Heart right ventricle (tissue), 16 donors: ENCODE data around the gene ZNF365. TPM values are rescaled to one million over a fixed set of nuclear protein-coding genes. Genes with fewer than 3 reads are reported as not detected.
"Not testable (repeated sequence)": the region's sequence is repeated elsewhere in the genome, so short reads cannot be mapped to it uniquely, and the experiment has no call there.

ENCODE experiments used
- ATAC-seq, 8 donors: fragments of 200-7000 bp; cut with Tn5 transposase; one replicate each; pipeline ENCODE4 v1.9.1; 2020; ENCODE audit warnings: mild to moderate bottlenecking in 8 of 8, moderate library complexity in 8 of 8, moderate number of reproducible peaks in 1 of 8
- DNase-seq, 2 donors: peaks; one replicate each; pipeline ENCODE4 v3.0.0-alpha.2; 2020
- H3K27ac ChIP-seq, 10 donors: fragments of 200-600 bp; sonication (generic) in 2 of 10; one replicate each; pipeline versions ENCODE4 v1.5.0 to v1.8.0; 2020 to 2022; ENCODE audit warnings: mild to moderate bottlenecking in 3 of 10
- H3K27me3 ChIP-seq, 7 donors: fragments of 200-600 bp; one replicate each; pipeline ENCODE4 v1.8.0; 2021 to 2022; ENCODE audit warnings: mild to moderate bottlenecking in 2 of 7
- H3K36me3 ChIP-seq, 9 donors: fragments of 200-600 bp; sonication (generic) in 1 of 9; one replicate each; pipeline versions ENCODE4 v1.5.0 to v1.8.0; 2020 to 2022; ENCODE audit warnings: mild to moderate bottlenecking in 2 of 9
- H3K4me1 ChIP-seq, 9 donors: fragments of 200-600 bp; sonication (generic) in 1 of 9; one replicate each; pipeline versions ENCODE4 v1.5.0 to v1.8.0; 2020 to 2022; ENCODE audit warnings: mild to moderate bottlenecking in 4 of 9
- H3K4me3 ChIP-seq, 10 donors: fragments of 200-600 bp; sonication (generic) in 2 of 10; one replicate each; pipeline versions ENCODE4 v1.5.0 to v1.8.0; 2020 to 2022; ENCODE audit warnings: mild to moderate bottlenecking in 7 of 10, moderate library complexity in 2 of 10
- H3K9me3 ChIP-seq, 11 donors: fragments of 200-600 bp in 10 of 11; sonication (generic) in 2 of 11; one replicate each; pipeline versions ENCODE4 v1.5.0 to v1.8.0; 2013 to 2022; ENCODE audit warnings: mild to moderate bottlenecking in 2 of 11, control low read depth in 1 of 11, moderate library complexity in 1 of 11
- WGBS, 2 donors: extraction: QIAGEN DNeasy Blood & Tissue Kit; methylation state at CpG; one replicate each; pipeline ENCODE4 v1.1.7; 2013; ENCODE audit warnings: inconsistent platforms in 1 of 2; 5-methylcytosine and 5-hydroxymethylcytosine counted together
- intact Hi-C, 10 donors: fragments of 100-400 bp; cut with DNase I; formaldehyde crosslinking; loops; one replicate each; pipeline versions ENCODE4 v1.11.1 to v1.14.2; 2022
- polyA plus RNA-seq, 2 donors: library from polyadenylated mRNA; stranded (reverse); fragments of 200-250 nt; gene quantifications; one replicate each; pipeline ENCODE4 v1.2.3, GENCODE V29; 2013
- total RNA-seq, 10 donors: library from RNA; stranded (reverse); fragmentation: NEBNext Ultra II Directional in 3 of 10; extraction: Animal tissue kit (Norgen Biotek cat#: 25700) in 3 of 10; gene quantifications; one replicate each; pipeline versions ENCODE4 v1.2.1 to v1.2.4, GENCODE V29; 2021 to 2023
- TF ChIP-seq, protein P1 (sequence below), 9 donors: fragments of 200-600 bp; sonication (generic) in 2 of 9; IDR thresholded peaks; one replicate each; pipeline versions ENCODE4 v1.5.0 to v1.8.0; 2021 to 2022; ENCODE audit warnings: antibody characterized with exemption in 9 of 9, mild to moderate bottlenecking in 5 of 9, moderate library complexity in 1 of 9
- donor health status: Arrhythmogenic right ventricular cardiomyopathy.
- donor health status: ischemic (EF 13 %, LVEDD 7.1; RV severe dilation, severe dysfunction).
- donor health status: healthy with polysubstance abuse.
- donor health status: DM: no; HTN: yes; CAD: no.
- donor health status: DM: no; HTN: no; CAD: no.
- donor health status: ischemic (EF 25% LVEDD 6.9; RV normal size, moderate dysfunction).
- donor health status: ischemic (EF 25% LVEDD 5.7; RV mildly dilated, moderate dysfunction).
- donor health status: healthy.
- donor health status: DM: yes; HTN: yes; CAD: no.
- donor health status: Ischemic cardiomyopathy.
- donor health status: ischemic (EF 35%, LVEDD 5.7; RV mildly dilated, moderate dysfunction).
- donor health status: nonischemic (EF 11% LVEDD 7.7; RV severe dilation, severe dysfunction).
- donor health status: DM: yes; HTN: yes; CAD: no.
- donor health status: PGD.
- donor health status: ischemic (EF 29% LVEDD 5.4; RV normal size, mild dysfunction).
- donor health status: nonischemic (EF 23%, LVEDD 6.1; RV moderate dilation, normal function).

Gene ZNF365
- total and polyA plus RNA-seq, 12 donors, result 0.05 to 0.60 (median 0.16) TPM

GRCh38 chr10:62374862-62375710 lies 917 bp downstream of the ZNF365 start:
- H3K4me3 ChIP-seq, result peak overlapping the region in 7 of 10 donors; percentile 38 to 63 (median 62)
- H3K27me3 ChIP-seq, result peaks cover 0 to 36% (median 8%) of the 10 kb centered on the region in 7 donors
- H3K27ac ChIP-seq, result peak overlapping the region in 4 of 10 donors; percentile 58 to 67 (median 64)
- TF ChIP-seq, protein P1, sequence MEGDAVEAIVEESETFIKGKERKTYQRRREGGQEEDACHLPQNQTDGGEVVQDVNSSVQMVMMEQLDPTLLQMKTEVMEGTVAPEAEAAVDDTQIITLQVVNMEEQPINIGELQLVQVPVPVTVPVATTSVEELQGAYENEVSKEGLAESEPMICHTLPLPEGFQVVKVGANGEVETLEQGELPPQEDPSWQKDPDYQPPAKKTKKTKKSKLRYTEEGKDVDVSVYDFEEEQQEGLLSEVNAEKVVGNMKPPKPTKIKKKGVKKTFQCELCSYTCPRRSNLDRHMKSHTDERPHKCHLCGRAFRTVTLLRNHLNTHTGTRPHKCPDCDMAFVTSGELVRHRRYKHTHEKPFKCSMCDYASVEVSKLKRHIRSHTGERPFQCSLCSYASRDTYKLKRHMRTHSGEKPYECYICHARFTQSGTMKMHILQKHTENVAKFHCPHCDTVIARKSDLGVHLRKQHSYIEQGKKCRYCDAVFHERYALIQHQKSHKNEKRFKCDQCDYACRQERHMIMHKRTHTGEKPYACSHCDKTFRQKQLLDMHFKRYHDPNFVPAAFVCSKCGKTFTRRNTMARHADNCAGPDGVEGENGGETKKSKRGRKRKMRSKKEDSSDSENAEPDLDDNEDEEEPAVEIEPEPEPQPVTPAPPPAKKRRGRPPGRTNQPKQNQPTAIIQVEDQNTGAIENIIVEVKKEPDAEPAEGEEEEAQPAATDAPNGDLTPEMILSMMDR (IDR thresholded peaks at IDR 0.05), result no peak
- 65 to 74% methylated on average over 12 of the region's 12 CpGs for WGBS, 2 donors
- ATAC-seq (peak in 1 of 8 donors; percentile 22), DNase-seq (no peak)
- no peaks in the 10 kb centered on the region for H3K36me3 ChIP-seq
- peaks cover 0 to 13% (median 5%) of the 10 kb centered on the region in 9 donors for H3K4me1 ChIP-seq
- intact Hi-C loops, result no loop called here
- H3K9me3 ChIP-seq, result no peaks in the 10 kb centered on the region

DNA sequence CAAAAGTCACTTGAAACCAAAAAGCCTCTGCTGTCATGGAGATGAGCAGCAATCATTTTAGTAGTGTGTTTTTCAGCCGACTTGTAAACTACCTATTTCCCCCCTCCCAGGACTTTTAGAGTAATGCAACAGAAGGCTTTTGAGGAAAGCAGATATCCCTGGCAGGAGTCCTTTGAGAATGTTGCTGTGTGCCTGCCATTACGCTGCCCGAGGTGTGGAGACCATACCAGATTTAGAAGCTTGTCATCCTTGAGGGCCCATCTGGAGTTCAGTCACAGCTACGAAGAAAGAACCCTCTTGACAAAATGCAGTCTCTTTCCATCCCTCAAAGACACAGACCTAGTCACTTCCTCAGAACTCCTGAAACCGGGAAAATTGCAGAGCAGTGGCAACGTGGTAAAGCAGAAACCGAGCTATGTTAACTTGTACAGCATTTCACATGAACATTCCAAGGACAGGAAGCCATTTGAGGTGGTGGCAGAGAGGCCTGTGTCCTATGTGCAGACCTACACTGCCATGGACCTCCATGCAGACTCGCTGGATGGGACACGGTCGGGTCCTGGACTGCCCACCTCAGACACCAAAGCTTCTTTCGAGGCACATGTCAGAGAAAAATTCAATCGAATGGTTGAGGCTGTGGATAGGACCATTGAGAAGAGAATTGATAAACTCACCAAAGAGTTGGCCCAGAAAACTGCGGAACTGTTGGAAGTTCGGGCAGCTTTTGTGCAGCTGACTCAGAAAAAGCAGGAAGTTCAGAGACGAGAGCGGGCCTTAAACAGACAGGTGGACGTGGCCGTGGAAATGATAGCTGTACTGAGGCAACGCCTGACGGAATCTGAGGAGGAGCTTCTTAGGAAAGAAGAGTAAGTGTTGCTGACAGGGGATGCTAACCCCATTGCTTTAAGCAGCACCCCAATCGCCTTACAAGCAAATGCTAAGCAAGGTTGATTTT lies 2.2 kb downstream of the ZNF365 start:
- DNase-seq, result no peak
- Histone ChIP-seq H3K4me3 (no peak overlapping the region), H3K27me3 (peaks cover 0 to 36% (median 8%) of the 10 kb centered on the region in 7 donors), H3K4me1 (peaks cover 0 to 16% (median 5%) of the 10 kb centered on the region in 9 donors), H3K9me3 (no peaks in the 10 kb centered on the region), H3K36me3 (no peaks in the 10 kb centered on the region), H3K27ac (no peak overlapping the region)
- TF ChIP-seq, protein P1 (IDR thresholded peaks at IDR 0.05), result no peak
- no peak for ATAC-seq
- 84% methylated on average over 21 of the region's 21 CpGs for WGBS, 2 donors
- intact Hi-C loops, result no loop called here

DNA sequence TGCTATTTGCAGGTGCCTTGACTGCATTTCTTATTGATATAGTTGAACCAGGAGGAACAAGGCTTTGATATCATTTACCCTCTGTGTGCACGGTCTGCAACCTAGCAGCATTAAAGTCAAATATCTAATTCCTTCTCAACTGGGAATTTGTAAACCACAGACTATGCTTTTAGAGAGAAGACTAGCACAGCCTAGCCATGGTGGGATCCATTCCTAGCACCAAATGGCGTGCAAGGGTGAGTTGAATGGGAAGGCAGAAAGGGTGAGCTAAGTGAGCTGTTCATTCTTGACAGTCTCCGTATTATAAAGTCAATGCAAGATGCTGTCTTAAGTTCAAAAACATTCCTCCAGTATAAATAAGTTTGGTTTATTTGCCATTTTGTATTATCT lies 2.9 kb downstream of the ZNF365 start:
- Histone ChIP-seq H3K9me3 (no peaks in the 10 kb centered on the region), H3K27me3 (peaks cover 0 to 36% (median 8%) of the 10 kb centered on the region in 7 donors), H3K4me1 (peaks cover 0 to 16% (median 5%) of the 10 kb centered on the region in 9 donors), H3K27ac (no peak overlapping the region), H3K4me3 (no peak overlapping the region), H3K36me3 (no peaks in the 10 kb centered on the region)
- no peak for ATAC-seq
- 78 to 80% methylated on average over 3 of the region's 3 CpGs for WGBS, 2 donors
- TF ChIP-seq, protein P1 (IDR thresholded peaks at IDR 0.05), result no peak
- DNase-seq, result no peak
- intact Hi-C loops, result no loop called here

DNA sequence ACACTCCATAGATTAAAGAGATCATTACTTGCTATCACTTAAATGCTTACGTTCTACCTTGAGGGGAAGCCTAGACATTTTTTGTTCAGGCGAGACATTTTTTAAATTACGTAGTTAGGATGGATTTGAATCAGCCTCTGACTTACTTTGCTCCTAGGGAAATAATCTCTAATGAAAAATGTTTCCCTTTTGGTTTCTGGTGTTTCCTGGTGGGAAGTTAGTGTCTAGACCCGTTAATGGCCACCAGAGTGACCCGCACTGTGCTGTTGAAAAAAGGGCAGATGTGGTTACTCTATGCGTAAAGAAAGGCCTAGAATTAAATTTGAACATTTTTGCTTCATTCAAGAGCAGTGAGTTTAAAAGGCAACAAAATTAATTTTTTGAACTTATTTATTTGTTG lies 3.8 kb downstream of the ZNF365 start:
- Histone ChIP-seq H3K4me3 (no peak overlapping the region), H3K27me3 (peaks cover 0 to 26% (median 8%) of the 10 kb centered on the region in 7 donors), H3K27ac (no peak overlapping the region), H3K4me1 (peaks cover 0 to 16% (median 5%) of the 10 kb centered on the region in 9 donors), H3K9me3 (no peaks in the 10 kb centered on the region), H3K36me3 (no peaks in the 10 kb centered on the region)
- 80 to 87% methylated on average over 6 of the region's 6 CpGs for WGBS, 2 donors
- intact Hi-C loops, result no loop called here
- ATAC-seq (no peak), DNase-seq (no peak)
- TF ChIP-seq, protein P1 (IDR thresholded peaks at IDR 0.05), result no peak

GRCh38 chr10:62378877-62379276 lies 4.7 kb downstream of the ZNF365 start:
- ATAC-seq, result not testable (repeated sequence)
- WGBS, 2 donors, result 91 to 95% methylated on average over 6 of the region's 6 CpGs

More at GRCh38 chr10:62378877-62379276, 4.7 kb downstream of the ZNF365 start:
- H3K27ac ChIP-seq, H3K36me3 ChIP-seq, intact Hi-C loops, H3K9me3 ChIP-seq, DNase-seq, H3K4me3 ChIP-seq: not testable (repeated sequence)
- H3K27me3 ChIP-seq, result peaks cover 0 to 17% (median 8%) of the 10 kb centered on the region in 7 donors
- peaks cover 0 to 10% (median 5%) of the 10 kb centered on the region in 9 donors for H3K4me1 ChIP-seq
